Stimulated activated CD4-positive, alpha-beta T cell treated with anti-CD3 and anti-CD28 coated beads, Interleukin-2, amount 100 ng/mL, for 24 hours (primary cell): ENCODE data around the gene ABCB9.
"Not testable (repeated sequence)": the region's sequence is repeated elsewhere in the genome, so short reads cannot be mapped to it uniquely, and the experiment has no call there.

Source experiments
- DNase-seq, 2 donors: peaks; one replicate each; pipeline ENCODE4 v3.0.0-alpha.2; 2020

ABCB9 gene

DNA sequence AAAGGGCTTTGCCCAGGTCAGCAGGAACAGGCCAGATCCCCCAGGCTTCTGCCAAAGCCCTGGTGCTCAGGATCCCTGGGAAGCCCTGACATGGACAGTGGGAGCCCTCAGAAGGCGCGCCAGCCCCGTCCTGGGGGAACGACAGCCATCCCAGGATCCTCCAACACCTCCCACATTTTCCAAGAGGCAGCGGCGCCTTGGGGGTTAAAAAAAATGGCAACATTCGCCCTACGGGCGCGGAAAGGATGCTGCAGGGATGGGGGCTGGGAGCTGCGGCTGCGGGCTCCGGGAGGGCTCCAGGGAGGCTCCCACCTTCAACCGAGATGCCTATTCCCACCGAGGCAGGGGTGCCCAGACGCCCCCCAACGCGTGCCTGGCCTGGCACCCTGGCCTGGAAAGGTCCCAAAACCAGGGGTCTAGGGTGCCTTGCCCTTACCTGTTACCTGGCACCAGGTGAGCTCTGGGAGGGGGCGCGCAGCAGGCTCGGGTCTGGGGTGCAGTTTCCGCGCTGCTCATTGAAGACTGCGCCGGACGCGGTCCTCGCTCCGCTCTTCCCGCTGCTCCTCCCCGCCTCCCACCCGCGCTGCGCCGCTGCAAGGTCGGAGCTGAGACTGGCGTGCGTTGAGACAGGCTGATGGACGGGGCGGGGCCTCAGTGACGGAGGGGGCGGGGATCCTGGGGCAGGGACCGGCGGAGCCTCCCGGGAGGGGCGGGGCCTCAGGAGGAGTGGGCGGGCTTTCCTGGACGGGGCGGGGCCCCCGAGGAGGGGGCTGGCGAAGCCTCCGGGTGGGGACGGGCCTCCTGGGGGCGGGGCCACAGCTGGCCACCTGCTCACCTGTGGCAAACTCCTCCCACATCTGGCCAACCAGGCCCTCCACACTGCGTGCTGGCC, at the start of gene ABCB9:
Gene ABCB9 (minus strand): TSS at position 613 of the 892 bp plus-strand sequence. CDS start 6,228 bp downstream, outside the sequence.
- DNase-seq, result peak; percentile 93 to 95

DNA sequence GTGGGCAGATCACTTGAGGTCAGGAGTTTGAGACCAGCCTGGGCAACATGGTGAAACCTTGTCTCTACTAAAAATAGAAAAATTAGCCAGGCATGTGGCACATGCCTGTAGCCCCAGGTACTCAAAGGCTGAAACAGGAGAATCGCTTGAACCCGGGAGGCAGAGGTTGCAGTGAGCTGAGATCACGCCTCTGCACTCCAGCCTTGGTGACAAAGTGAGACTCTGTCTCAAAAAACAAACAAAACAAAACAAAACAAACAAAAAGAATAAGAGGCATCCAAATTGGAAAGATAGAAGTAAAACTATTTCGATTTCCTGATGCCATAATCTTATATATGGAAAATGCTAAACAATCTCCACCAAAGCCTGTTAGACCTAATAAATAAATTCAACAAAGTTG, 48.2 kb upstream of the ABCB9 start:
- DNase-seq, result not testable (repeated sequence)

DNA sequence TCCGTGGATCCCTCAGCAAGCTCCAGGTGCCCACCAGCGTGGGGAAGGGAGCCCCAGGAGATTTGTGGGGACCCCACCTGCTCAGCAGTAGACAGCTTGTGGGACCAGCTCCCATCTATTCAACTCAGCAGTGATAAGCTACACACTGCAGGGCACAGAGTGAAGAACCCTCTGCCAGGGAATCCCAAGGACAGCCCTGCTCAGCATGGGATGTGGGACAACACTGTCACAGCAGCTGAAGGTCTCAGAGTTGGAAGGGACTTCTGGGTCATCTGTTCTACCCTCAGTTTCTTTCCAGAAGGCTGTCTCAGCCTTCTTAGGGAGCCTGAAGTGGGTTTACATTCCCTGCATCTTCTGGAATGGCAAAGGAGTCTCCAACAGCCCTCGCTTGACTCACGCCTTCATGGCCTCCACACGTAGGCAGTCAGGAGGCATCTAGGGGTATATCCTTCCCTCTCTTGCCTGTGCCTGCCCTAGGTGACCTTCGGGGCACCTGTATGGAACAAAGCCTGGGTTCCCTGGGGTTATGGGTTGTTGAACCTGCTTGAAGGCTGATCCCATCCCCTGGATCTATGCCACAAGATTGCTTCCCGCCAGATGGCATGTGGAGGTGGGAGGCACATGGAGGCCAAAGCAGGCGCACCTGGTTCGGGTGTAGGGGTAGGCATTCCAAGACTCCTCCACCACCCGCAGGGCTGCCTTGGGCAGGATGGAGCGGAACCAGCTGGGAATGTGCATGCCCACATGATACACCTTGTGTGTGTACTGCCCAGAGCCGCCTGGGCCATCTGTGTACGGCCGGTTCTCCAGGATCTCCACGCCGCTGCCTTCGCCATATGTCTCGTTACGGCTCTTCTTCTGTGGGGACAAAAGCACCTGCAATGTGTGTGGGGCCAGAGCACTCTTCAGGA, 47.2 kb upstream of the ABCB9 start:
- no peak for DNase-seq

DNA sequence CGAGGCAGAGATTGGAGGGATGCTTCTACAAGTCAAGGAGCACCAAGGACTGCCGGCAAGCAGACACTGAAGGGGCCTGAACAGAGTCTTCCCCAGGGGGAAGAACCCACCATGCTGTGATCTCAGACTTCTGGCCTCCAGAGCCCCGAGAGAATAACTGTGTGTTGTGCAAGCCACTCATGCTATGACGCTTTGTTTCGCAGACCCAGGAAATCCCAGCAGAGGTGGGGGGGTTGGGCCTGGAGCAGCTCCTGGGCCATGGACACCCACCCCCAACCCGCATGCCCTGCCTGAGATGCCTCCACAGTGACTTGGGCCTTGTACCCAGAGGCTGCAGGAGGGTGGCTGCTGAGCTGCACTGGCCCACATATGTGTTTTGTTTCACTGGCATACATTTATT, 45.4 kb upstream of the ABCB9 start:
- DNase-seq, result no peak

DNA sequence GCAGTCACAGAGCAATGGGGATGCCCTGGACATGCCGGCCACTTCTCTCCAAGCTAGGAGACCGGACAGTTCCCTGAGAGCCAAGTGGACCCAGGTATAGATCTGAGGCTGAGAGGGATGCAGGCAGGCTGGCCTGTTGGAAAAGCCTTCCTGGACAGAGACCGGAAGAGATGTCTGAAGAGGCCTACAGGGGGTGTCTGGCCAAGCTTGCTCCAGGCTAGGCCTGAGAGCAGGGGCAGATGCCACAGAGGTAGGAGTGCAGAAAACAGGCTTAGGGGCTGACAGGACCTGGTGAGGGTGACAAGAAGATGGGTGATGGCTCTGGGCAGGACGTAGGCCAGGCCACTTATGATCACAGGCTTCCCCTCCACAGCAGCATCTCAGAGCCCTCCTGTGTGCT, 44.4 kb upstream of the ABCB9 start:
- no peak for DNase-seq

DNA sequence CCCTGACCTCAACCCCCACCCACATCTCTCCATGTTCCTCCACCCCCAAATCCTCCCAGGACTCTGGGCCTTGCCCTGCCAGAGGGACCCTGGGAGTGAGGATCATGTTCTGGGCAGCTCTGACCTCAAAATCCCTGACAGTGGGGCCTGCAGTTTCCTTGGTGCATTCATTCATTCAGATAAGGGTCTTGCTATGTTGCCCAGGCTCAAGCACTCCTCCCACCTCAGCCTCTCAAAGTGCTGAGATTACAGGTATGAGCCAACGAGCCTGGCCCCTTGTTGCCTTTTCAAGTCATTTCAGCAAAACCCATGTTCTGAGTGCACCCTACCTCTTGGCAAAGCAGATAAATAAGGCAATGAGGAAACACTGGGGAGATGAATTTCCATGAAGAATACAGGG, 43.8 kb upstream of the ABCB9 start:
- DNase-seq, result no peak

DNA sequence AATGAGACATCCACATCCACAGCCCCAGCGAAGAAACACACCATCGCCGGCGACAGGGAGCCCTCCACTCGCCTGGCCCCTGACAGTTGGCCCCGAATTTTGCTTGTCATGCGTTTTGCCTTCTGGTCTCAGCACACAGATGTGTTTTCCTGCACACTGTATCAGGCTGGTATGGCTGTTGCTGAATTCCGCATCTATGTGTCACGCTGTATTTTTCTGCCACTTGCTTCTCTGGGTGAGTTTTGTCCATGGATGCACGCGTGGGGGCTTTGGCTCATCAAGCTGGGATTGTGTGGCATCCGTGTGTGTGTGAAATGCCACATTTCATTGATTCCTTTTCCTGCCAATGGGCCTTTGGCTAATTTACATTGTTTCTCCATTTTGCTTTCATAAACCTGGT, 40.7 kb upstream of the ABCB9 start:
- no peak for DNase-seq

DNA sequence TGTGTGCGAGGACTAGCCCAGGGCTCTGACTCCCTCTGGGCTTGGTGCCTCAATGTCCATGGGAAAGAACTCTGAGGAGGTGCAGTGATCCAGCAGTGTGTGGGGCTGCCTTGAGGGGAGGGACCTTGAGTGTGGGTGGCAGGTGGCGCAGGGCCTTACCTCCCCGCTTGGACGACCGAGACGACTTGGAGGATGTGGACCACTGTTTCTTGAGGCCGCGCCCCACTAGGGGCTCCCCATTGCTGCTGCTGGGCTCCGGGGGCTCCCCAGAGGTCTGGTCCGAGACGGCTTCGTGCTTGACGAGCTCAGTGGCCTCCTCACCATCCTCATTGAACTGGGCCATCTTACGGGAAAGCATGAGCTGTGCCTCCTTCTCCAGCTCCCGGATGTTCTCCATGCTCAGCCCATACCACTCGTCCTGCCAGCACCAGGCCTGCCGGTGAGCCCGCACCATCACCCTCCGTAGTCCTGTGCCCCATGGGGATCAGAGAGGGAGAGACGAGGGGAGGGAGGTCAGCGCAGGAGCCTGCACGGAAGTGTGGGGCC, 38.9 kb upstream of the ABCB9 start:
- no peak for DNase-seq

DNA sequence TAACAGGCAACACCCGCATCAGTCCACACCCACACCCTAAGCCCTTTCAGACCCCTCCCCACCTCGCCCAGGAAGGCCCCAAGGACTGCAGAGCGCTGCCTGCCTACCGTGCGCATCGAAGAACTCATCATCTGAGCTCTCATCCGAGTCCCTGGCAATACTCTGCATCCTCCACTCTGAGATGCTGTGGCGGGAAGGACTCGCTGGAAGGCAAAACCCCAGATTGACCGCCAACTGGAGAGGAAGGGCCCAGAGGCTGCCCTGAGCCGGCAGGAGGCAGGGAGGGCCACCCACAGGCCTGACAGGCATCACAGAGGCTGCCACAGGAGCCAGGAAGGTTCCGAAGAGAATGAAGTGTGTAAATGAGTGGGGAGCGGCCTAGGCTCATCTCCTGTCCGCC, 38.0 kb upstream of the ABCB9 start:
- DNase-seq, result no peak

DNA sequence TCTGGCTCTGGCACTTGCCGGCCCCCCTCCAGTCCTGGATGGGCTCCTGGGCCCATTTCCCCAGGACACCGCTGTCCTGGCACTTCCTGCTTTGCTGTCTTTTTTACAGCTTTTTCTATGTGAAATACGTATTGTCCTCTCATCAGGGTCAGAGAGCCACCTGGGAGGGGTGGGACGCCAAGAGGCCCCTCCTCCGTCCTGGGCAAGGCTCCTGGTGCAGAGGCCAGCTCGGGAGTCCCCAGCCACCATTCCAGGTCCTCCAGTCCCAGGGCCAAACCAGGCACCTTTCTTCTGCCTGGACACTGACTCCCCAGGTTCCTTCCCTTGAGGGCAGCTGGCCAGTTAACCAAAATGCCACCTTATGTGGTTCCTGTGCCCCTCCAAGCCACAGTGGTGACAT, 37.0 kb upstream of the ABCB9 start:
- DNase-seq, result no peak

DNA sequence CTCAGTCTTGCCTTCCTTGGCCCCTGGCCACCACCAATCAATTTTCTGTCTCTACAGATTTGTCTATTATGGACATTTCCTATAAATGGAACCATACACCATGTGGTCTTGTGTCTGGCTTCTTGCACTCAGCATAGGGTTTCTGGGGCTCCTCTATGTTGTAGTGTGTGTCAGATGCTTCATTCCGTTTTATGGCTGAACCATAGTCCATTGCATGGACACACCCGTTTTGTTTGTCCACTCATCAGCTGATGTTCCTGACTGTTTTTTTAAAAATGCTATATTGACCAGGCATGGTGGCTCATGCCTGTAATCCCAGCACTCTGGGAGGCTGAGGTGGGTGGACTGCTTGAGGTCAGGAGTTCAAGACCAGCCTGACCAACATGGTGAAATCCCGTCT, 35.2 kb upstream of the ABCB9 start:
- DNase-seq, result no peak

DNA sequence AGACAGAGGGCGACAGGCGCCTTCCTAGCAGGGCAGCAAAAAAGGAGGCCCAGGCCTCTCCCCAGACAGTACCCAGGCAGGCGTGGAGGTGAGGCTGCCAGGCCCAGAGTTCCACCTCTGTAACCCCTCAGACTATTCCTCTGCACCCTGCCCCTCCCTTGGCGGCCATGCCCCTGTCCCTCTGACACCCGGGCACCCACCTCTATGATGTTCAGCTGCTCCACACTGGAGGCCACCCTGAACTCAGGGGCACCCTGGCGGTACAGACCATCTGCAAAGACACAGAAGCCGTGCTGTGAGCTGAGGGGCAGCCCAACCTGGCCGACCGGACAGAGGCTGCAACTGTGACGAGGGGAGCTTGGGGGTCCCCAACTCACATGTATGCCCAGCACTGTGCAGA, 34.3 kb upstream of the ABCB9 start:
- DNase-seq, result no peak

DNA sequence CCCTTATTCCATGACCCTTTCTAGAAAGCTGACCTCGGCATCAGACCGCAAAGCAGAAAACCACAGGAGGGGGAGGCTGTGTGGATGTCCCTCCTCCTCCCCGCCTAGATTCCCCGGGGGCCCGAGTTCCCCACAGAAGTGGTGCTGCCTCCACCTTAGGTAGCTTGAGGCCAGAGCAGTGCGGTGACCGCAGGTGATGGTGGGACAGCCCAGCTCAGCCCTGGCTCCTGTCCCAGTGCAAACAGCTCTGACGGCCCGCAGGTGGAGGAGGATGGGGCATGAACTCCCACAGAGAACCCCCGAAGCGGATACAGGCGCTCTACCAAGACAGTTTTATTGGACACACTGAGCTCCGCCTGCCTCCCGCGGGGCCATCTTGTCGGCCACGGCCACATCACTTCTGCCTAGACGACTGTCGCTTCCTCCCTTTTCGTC, 33.7 kb upstream of the ABCB9 start:
- DNase-seq, result no peak

DNA sequence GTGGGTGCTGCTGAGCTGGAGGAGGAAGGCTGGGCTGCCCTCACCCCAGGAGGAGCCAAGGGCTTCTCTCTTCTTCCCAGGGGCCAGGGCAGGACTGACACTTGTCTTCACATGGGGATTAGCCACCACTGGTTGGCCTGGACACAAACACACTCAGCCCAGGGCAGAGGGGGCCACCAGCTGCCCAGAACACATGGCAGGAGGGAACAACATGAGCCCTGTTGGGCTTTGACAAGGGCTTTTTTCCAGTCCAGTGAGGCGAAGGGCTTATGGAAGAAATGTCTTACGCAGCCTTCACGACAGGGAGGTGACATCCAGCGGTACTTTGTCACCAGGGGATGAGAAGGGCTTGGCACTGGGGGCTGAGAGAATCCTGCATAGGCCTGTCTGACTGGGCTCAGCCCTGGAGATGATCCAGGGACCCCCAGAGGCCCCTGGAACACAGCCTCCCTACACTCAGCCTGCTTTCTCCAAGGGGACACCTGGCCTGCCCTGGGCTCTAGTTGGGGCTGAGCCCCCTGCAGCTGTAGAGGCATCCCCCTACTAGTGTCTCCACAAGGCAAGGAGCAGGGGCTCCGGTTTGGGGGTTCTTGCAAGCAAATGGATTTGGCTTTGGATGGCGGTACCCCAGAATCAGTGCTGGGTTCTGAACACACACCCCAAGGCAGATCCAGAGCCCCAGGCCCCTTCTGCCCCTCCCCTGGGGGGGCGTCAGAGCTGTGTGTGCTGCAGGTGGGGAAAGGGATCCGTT, 33.1 kb upstream of the ABCB9 start:
- DNase-seq, result no peak

DNA sequence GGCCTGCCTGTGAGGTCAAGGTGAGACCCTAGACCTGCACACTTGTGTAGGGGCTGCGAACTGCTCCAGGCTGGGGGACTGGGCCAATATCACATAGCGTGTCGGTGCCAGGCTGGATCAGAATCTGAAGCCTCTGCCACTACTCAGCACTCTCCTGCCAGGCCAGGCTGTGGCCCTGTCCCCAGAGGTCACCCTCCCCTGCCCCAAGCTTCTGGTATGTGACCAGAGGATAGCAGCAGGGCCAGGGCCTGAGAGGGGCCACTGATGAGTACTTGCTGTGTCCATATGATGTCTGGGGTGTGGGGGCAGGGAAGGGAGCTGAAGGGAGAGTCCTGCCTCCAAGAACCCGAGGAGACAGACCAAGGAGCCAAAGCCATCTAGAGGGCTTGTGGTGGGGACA, 32.1 kb upstream of the ABCB9 start:
- no peak for DNase-seq

DNA sequence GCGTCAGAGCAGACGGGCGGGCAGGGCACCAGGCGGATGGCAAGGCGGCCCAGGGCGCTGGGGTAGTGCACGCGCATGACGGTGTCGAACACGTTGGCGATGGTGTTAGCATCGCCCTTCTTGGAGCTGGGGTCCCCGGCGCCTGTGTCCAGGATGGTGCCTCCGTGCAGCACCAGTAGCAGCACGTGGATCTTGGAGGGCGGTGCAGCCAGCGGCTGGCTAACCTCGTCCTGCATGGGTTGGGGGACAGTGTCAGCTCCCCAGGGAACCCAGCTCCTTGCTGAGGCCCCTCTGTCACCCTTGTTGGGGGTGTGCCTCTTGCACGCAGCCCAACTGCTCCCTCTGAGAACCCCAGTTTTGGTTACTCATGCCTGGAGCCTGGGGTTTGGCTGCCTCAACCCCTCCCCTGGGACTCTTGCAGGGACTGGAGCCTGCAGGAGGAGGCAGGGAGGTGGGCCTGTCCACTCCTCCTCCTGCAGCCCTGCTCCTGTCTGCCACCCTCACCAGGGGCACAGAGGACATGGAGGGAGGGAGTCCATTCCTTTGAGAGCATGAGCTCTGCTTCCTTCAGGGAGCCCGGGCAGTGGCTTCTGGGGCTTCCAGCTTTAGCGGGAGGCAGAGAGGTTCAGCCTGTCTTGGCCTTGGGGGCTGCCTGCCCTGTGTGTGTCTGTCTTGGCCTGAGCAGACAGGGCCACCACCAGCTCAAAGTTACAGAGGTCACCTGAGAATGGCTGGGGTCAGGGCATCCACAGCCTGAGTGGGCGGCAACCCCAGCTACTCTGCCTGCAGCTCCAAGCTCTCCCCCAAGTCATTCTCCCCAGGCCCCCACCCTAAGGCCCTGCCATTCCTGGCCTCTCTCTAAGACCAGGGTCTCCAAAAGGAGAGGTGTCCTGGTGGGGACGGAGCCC, 31.3 kb upstream of the ABCB9 start:
- no peak for DNase-seq

DNA sequence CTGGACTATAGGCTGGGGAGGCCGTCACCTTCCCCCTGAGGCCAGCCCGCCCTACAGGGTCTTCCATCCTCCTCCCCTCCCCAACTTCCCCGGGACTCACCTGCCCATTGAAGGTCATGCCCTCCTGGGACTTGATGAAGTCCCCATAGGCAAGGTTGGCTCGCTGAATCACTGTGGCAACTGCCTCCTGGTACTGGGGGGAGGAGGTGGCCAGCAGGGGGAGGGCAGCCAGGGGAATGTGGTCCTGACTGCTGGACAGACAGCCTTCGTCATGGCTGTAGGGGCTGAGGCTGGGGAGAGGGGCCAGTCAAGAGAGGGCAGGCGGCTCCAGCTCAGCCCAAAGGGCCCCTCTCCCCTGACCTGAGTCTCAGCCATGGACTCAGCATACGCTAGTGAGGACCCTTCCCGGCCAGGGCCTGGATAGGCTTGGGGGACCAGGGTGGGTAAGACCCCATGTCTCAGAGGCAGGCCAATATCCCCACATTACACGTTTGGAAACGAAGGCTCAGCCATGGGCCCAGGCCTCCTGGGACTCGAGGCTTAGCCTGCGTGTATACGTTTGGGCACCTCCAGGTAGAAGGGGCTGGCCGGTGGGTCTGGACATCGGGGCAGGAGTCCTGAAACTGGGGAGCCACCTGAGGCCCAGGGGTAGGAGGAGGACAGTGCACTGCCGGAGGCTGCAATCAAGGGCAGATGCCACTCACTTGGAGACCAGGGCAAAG, 30.5 kb upstream of the ABCB9 start:
- no peak for DNase-seq

DNA sequence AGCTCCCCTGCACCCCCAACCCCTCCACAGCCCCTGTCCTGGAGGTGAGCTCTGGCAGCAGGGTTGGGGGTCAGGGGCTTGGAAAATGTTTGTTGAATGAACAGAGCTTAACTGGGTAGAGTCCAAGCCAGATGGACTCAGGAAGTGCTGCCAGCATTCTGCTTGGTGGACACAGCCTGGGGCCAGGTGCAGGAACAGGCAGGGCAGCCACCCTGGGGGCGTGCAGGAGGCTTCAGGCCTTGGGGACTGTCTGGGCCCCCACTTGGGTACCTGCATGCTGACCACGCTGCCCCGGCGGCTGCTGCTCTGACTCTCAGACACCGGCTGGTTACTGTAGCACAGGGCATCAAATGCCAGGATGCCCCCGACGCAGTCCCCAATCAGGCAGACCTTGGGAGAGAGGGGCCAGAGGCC, 29.9 kb upstream of the ABCB9 start:
- DNase-seq, result no peak

DNA sequence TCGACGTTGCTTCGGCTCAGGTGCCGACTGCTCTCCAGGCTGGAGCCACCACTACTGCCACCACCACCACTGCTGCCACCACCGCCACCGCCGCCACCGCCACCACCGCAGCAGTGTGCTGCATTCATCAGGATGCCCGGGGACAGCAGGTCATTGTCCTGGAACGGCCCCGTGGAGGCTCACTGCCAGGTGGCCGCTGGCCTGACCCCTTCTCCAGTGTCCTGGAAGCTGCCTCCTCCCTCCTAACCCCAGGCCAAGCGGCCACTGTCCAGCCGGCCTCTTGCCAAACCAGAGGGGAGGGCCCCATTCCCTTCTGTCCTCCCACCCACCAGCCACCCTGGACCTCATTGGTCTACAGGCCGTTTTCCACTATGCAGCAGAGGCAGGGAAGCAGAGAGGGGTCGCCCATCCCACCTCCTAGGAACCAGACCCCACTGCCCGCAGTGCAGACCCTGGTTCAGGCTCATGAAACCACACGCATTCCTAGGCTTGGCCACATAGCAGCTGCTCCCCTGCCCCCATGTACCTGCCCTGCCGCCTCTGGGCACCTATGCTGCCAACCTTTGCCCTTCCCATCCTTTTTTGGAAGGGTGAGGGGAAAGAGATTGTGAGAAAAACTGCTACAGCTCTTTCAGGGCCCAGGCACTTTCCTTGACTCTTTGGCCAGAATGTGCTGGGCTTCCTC, 29.4 kb upstream of the ABCB9 start:
- DNase-seq, result no peak

DNA sequence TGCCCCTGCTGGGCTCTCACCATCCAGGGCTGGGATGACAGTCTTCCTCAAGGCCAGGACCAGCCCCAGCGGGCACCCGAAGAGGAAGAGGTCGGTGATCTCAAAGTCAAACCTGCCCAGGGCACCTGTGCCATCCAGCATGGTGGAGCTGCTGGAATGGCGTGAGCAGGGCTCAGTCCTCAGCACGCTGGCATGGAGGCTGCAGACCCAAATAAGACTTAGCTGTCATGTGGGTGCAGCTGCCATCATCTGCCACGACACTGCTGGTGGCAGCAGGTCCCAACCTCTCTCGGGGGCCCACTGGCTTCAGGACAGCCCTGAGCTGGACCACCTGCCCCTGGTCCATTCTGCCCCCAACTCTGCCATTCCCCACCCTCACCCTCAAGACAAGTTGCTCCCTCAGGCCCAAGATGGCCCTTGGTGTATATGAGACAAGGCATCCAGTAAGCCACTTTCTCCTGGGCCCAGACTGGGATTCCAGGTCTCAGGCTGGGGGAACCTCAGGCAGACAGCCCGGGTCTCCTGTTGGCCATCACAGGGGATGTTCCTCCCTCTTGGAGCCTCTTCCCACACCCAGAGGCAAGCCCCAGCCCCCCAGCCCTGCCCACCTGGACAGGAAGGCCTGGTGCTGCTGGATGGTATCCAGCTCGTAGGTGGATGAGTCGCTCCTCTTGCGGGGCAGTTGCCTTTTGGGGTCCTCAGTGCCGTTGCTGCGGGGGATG, 28.7 kb upstream of the ABCB9 start:
- no peak for DNase-seq
